Fibroblast of mammary gland (primary cell): ENCODE results near the gene GRAMD1B.

Experiments used
- DNase-seq: peaks from one replicate; pipeline ENCODE4 v3.0.0-alpha.2; 2010; ENCODE audit warnings: low read depth
- H3K4me3 ChIP-seq: 2 replicates; pipeline ENCODE4 v1.5.1; 2011; ENCODE audit warnings: low read depth, mild to moderate bottlenecking, low read length, moderate library complexity; ENCODE audit not compliant: control insufficient read depth
- TF ChIP-seq, protein P1 (sequence below): conservative IDR thresholded peaks from 2 replicates; pipeline ENCODE4 v1.5.1; 2011; ENCODE audit warnings: low read depth, low read length, inconsistent platforms; ENCODE audit not compliant: control insufficient read depth, insufficient read depth

The GRAMD1B gene

DNA sequence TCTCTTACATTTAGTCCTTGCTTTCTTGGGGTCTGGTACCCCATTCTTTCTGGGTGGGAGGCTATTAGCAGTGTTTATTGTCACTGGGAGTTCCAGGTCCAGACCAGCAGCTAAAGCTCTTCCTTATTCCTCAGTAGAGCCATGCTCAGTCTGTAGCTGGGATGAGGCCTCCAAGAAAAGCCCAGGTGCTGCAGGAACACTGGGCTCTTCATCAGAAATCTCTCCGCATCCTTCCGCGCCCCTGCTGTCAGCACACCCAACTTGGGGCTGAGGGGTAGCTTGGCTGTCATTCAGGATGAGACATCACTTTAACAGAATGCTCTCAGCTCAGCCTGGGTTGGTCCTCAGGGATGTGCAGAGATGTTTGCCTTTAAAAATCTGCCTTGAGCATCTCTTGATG, 97.5 kb downstream of the GRAMD1B start:
- no peak for DNase-seq
- TF ChIP-seq, protein P1, sequence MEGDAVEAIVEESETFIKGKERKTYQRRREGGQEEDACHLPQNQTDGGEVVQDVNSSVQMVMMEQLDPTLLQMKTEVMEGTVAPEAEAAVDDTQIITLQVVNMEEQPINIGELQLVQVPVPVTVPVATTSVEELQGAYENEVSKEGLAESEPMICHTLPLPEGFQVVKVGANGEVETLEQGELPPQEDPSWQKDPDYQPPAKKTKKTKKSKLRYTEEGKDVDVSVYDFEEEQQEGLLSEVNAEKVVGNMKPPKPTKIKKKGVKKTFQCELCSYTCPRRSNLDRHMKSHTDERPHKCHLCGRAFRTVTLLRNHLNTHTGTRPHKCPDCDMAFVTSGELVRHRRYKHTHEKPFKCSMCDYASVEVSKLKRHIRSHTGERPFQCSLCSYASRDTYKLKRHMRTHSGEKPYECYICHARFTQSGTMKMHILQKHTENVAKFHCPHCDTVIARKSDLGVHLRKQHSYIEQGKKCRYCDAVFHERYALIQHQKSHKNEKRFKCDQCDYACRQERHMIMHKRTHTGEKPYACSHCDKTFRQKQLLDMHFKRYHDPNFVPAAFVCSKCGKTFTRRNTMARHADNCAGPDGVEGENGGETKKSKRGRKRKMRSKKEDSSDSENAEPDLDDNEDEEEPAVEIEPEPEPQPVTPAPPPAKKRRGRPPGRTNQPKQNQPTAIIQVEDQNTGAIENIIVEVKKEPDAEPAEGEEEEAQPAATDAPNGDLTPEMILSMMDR, result no peak
- H3K4me3 ChIP-seq, result no peak overlapping the region

DNA sequence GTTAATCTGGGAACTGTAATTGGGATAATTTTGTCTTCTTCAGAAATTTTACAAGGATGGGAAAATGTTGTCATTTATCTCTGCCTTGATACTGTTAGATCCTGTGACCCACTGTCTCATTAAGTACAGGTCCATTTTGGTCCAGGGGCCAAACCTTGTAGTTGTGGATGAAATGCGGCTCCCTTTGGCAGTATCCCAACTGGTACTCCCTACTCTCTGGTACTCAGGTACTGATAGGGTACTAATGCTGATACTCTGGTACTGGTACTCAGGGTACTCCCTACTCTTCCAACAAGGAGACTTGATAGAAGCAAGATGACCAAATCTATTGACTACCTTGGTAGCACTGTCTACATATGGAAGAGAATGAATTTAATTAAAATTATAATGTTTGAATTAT, 97.9 kb downstream of the GRAMD1B start:
- TF ChIP-seq, protein P1, result no peak
- DNase-seq, result no peak
- H3K4me3 ChIP-seq, result no peak overlapping the region

DNA sequence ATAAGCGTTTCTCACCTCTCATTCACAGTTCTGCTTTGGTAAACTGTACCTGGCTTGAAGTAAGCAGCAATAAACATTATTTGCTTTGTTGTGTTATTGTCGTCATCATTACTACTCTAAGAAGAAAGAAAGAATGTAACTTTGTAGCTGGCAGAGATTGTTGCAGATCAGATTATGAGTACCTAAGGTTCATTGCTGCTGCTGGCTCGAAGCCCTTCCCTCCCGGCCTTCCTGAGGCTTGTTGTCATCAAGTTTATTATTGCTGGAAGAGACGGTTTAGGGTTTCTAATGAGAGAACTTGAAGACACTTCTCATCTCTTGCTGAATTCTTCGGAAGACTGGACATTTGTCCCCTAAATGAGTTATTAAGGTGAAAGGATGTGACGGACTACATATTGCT, 101.3 kb downstream of the GRAMD1B start:
- no peak for DNase-seq
- TF ChIP-seq, protein P1, result no peak
- H3K4me3 ChIP-seq, result no peak overlapping the region

DNA sequence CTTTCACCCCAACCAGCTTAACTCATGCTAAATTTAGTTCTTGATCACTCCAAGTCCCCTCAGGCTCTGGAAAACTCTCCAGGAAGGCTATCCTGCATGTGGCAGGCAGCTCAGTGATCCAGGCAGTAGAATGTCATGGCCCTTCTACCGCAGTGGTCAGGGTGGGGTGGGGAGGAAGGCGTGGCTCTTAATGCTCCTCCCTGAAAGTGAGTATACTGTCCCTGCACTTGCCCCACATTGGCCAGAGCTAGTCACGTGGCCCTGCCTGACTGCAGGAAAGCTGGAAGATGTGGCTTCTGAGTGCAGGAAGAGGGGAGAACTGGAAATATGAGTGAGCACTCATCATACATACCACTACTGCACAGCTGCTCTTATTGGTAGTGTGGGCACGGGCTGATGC, 102.1 kb downstream of the GRAMD1B start:
- DNase-seq, result no peak
- no peak overlapping the region for H3K4me3 ChIP-seq
- TF ChIP-seq, protein P1, result no peak

DNA sequence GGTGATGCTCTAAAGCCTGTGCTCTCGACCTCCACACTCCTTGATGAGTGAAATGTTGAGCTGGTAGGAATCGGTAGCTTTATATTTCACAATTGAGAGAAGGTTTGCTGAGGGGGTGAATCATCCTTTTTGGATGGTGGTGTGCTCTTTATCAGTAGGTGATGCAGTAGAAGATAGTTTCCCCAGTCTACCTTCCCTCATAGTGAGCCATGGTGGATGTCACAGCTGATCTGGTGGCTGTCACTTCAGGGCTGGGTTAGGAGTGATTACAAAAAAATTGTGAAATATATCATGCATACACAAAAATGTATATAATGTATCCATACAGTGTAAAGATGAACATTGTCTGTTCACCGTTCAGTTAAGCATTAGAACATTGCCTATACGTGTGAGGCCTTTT, 105.3 kb downstream of the GRAMD1B start:
- no peak overlapping the region for H3K4me3 ChIP-seq

DNA sequence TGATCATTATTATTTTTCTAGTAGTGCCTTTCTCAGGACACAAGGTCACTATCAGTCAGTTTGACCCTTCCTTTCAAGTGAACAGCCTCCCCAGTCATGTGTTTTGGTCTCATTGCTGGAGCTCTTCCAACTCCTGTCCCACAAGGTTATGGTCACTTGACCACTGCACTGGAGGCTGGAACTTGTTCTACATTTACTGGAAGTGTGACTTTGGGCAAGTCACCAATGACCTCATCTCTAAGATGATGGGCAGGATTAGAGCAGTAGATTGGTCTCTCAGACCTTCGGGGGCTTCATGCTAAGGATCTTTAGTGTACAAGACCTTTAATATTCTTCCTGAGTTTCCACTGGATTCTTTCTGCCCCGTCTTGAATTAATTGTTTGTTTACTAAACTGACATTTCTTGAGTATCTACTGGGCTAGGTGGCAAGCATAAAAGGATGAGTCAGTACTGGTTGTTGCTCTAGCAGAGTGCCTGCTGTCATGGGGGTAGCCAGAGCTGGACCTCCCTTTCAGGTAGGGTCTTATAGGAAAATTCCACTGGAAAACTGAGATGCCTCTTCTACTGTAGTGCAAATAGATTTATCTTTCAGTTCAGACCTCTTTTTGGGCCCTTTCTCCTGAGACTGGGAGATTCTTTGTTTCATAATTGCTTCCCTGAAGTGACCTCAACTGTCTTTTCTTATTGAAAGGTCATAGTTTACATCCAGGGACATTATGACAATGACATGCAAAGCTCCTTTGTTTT, 106.8 kb downstream of the GRAMD1B start:
- no peak overlapping the region for H3K4me3 ChIP-seq
- TF ChIP-seq, protein P1, result no peak
- DNase-seq, result peak; percentile 42

More for the DNA sequence above, 105.3 kb downstream of the GRAMD1B start:
- TF ChIP-seq, protein P1, result no peak
- DNase-seq, result no peak
